NCI-H526 treated with DMSO at 0.1 percent for 48 hours (cell line): ENCODE results near the gene CSE1L.
"Not testable (repeated sequence)": the region's sequence is repeated elsewhere in the genome, so short reads cannot be mapped to it uniquely, and the experiment has no call there.

ENCODE experiments used
- DNase-seq: peaks from one replicate; lab custom pipeline; 2025; lab: John Stamatoyannopoulos, UW

CSE1L gene

DNA sequence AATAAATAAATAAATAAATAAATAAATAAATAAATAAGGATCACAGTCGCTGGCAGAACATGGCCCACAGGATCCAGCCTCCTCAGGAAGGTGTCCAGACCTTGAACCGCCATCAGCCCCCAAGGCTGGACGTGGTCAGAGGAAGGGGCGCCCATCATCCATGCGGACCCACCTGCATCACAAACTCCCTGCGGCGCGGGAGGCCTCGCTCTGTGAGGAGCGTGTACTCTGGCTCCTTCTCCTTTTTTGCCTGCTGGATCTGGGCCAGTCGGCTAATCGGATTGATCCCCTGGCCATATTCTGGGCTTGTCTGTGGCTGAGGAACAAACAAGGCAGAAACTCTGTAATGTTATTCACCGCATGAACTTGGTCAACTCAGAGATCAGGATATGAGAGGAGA lies 76.8 kb downstream of the CSE1L start:
- DNase-seq = no peak

DNA sequence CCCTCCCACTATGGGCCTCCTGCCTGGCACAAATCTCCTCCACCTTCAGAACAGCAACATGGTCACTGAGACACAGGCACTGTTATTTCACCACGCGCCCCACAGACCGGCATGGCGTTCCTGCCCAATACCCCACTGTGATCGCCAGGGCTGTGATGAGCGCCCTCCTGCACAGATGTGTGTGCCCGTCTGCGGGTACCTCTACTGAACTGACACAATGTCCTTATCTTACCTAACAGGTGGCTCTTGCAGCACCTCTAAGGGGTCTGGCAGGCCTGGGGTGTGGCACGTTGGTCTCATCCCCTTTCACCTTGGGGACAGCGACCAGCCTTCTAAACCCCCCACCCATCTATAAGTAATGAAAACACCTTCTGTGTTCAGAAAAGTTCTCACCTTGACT lies 77.9 kb downstream of the CSE1L start:
- no peak for DNase-seq

DNA sequence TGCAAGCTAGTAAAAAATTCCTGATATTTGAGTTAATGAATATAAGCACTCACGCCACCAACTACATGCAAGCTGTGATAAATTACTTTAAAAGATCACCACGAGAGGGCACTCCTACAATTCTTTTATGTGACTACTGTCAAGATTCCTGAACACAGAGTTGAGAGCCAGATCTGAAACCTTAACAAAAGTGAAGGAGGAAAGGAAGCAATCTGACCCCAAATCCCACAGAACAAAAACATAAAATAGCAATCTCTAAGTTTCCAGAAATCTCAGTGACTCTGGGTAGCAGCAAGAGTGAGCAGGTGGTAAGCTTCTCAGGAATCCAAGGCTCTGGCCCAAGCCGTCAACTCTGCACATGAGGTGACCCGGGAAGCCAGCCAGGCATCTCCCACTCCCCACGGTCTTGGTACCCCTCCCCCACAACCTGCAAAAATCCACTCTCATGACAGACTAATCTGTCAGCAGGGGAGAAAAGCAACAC lies 86.9 kb downstream of the CSE1L start:
- DNase-seq = peak; percentile 59

GRCh38 chr20:49133571-49133970 lies 87.5 kb downstream of the CSE1L start:
- DNase-seq = no peak

DNA sequence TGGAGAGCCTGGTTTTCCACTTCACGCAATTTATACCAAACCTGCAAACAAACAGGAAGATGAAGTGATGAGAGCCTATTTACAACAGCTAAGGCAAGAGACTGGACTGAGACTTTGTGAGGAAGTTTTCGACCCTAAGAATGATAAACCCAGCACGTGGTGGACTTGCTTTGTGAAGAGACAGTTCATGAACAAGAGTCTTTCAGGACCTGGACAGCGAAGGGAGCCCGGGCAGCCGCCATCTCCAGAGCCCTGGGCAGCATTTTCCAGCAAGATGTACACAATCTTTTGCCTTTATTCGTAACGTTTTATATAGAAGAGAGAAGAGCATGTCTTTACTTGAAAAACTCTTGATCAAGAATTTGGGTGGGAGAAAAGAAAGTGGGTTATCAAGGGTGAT lies 88.7 kb downstream of the CSE1L start:
- not testable (repeated sequence) for DNase-seq

- no peak for DNase-seq
These were observed 90.9 kb downstream of the CSE1L start for GRCh38 chr20:49136817-49137571.

DNA sequence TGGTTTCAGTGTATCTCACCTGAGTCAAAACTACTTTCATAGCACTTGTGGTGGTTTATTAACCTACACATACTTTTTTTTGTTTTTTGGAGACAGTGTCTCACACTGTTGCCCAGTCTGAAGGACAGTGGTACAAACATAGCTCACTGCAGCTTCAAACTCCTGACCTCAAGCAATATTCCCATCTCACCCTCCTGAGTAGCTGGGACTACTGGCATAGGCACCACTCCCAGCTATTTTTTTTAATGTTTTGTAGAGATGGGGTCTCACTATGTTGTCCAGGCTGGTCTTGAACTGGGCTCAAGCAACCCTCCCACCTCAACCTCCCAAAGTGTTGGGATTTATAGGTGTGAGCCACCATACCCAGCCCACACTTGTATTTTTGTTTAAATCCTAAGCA lies 92.3 kb downstream of the CSE1L start:
- DNase-seq = no peak

DNA sequence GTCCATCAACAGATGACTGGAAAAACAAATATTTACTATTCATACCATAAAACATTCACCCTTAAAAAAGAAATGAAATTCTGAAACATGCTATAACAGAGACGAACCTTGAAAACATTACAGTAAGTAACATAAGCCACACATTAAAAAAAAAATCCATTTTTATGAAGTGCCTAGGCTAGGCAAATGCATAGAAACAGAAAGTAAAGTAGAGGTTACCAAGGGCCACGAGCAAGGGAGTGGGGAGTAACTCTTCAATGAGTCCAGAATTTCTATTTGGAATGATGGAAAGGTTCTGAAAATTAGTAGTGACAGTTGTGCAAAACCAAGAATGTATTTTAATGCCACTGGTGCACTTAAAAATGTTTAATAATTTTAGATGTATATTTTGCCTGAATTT lies 94.3 kb downstream of the CSE1L start:
- no peak for DNase-seq

GRCh38 chr20:49140834-49141233 lies 94.7 kb downstream of the CSE1L start:
- DNase-seq = no peak
